ENCODE results near the gene TNFRSF4. TPM values are rescaled to one million over a fixed set of nuclear protein-coding genes. Genes with fewer than 3 reads are reported as not detected.
A peak's percentile ranks its signal among the peaks of the same experiment; 100 is the strongest.

Gene TNFRSF4
- total RNA-seq, 1 donor, result 4.3 TPM

Small RNA genes within 50 kb of the gene (small RNA-seq; reads per million reads assigned to genes)
- 0.61 reads per million for gene MIR200A
- gene MIR200B, result 1.3 reads per million, percentile 47 among the genes with 10 or more reads in this experiment
- not detected for gene MIR429

Other genes with a start within 250 kb of the TNFRSF4 start
- 0.54 TPM for gene PLEKHN1, start 247.7 kb downstream of the TNFRSF4 start, total RNA-seq
- gene PERM1, start 232.1 kb downstream of the TNFRSF4 start, total RNA-seq, result under 0.01 TPM
- gene HES4, start 214.1 kb downstream of the TNFRSF4 start, total RNA-seq, result 4.8 TPM
- gene ISG15, start 200.7 kb downstream of the TNFRSF4 start, total RNA-seq, result 76.2 TPM
- 3.8 TPM for gene AGRN, start 194.0 kb downstream of the TNFRSF4 start, total RNA-seq
- gene RNF223, start 139.8 kb downstream of the TNFRSF4 start, total RNA-seq, result not detected
- 14.5 TPM for gene C1orf159, start 98.1 kb downstream of the TNFRSF4 start, total RNA-seq
- 4.3 TPM for gene TTLL10, start 40.3 kb downstream of the TNFRSF4 start, total RNA-seq
- gene TNFRSF18, start 7.6 kb downstream of the TNFRSF4 start, total RNA-seq, result 4.3 TPM
- 67.1 TPM for gene SDF4, start 17.8 kb upstream of the TNFRSF4 start, total RNA-seq
- 38.5 TPM for gene B3GALT6, start 18.1 kb upstream of the TNFRSF4 start, total RNA-seq
- 0.27 TPM for gene C1QTNF12, start 32.6 kb upstream of the TNFRSF4 start, total RNA-seq
- gene UBE2J2, start 59.7 kb upstream of the TNFRSF4 start, total RNA-seq, result 51.4 TPM
- gene SCNN1D, start 66.3 kb upstream of the TNFRSF4 start, total RNA-seq, result 4.8 TPM
- 41.2 TPM for gene ACAP3, start 93.8 kb upstream of the TNFRSF4 start, total RNA-seq
- gene PUSL1, start 94.4 kb upstream of the TNFRSF4 start, total RNA-seq, result 19.4 TPM
- gene INTS11, start 110.5 kb upstream of the TNFRSF4 start, total RNA-seq, result 150 TPM
- 26.7 TPM for gene CPTP, start 110.6 kb upstream of the TNFRSF4 start, total RNA-seq
- gene TAS1R3, start 117.1 kb upstream of the TNFRSF4 start, total RNA-seq, result 0.54 TPM
- 52.5 TPM for gene DVL1, start 135.3 kb upstream of the TNFRSF4 start, total RNA-seq
- not detected for gene MXRA8, start 144.4 kb upstream of the TNFRSF4 start, total RNA-seq
- 30.2 TPM for gene AURKAIP1, start 161.1 kb upstream of the TNFRSF4 start, total RNA-seq
- 96.4 TPM for gene CCNL2, start 185.2 kb upstream of the TNFRSF4 start, total RNA-seq
- gene MRPL20, start 193.1 kb upstream of the TNFRSF4 start, total RNA-seq, result 50.6 TPM
- gene ANKRD65, start 207.1 kb upstream of the TNFRSF4 start, total RNA-seq, result 0.54 TPM
- gene VWA1, start 221.5 kb upstream of the TNFRSF4 start, total RNA-seq, result 4.8 TPM
- gene ATAD3C, start 235.5 kb upstream of the TNFRSF4 start, total RNA-seq, result 1.3 TPM